HG03521 (cell line): ENCODE data around the gene RGS14.
A peak's percentile ranks its signal among the peaks of the same experiment; 100 is the strongest.
"Not testable (repeated sequence)": the region's sequence is repeated elsewhere in the genome, so short reads cannot be mapped to it uniquely, and the experiment has no call there.

ENCODE experiments used
- ATAC-seq: cut with Tn5 transposase; IDR thresholded peaks from one replicate; pipeline ENCODE4 v1.9.1; 2021; ENCODE audit warnings: mild to moderate bottlenecking, moderate library complexity; ENCODE audit not compliant: unreplicated experiment

The RGS14 gene

GRCh38 chr5:177397875-177398390 is 40.2 kb downstream of the RGS14 start:
- no peak for ATAC-seq

DNA sequence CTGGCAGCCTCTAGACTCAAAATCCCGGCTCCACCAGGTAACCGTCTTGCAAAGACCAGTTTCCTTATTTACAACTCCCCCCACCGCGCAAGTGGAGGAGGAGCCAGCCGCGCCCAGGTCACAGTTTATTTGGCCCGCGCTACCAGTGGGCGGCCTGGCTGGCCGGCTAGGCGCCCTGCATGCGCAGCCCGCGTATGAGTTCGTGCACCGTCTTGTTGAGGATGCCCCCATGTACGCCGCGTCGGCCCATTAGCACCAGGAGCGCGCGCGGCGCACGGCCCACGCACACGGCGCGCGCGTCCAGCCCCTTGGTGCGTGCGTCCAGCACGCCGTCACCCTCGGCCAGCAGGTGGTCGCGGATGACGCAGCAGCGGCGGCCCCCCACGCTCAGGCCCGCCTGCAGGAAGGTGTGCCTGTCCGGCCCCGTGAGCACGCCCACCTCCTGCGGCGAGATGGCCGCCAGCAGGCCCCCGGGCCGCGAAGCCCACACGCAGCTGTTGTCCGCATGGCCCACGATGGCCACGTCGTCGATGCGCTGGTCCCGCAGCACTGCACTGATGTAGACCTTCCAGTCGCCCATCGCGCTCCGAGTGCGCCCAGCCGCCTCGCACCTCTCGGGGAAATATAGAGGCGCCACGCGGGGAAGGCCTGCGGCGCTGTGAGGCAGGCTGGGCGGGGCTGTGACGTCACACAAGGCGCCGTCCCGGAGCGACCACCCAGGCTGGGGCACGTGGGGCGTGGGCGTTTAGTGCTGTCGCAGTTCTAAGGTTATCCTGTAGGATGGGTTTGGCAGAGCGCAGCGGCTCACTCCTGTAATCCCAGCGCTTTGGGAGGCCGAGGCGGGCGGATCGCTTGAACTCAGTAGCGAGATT is 42.5 kb downstream of the RGS14 start, which contains the start of gene PFN3:
Gene PFN3 (minus strand): TSS at position 665 of the 872 bp plus-strand sequence. CDS start 85 bp downstream, at position 580.
- ATAC-seq: no peak

- no peak for ATAC-seq
These were observed 44.7 kb downstream of the RGS14 start for GRCh38 chr5:177402271-177403043.

GRCh38 chr5:177403102-177403791 is 45.5 kb downstream of the RGS14 start:
- ATAC-seq: peak; percentile 6

- ATAC-seq: peak; percentile 78
These were observed 46.3 kb downstream of the RGS14 start for GRCh38 chr5:177403792-177404640.

DNA sequence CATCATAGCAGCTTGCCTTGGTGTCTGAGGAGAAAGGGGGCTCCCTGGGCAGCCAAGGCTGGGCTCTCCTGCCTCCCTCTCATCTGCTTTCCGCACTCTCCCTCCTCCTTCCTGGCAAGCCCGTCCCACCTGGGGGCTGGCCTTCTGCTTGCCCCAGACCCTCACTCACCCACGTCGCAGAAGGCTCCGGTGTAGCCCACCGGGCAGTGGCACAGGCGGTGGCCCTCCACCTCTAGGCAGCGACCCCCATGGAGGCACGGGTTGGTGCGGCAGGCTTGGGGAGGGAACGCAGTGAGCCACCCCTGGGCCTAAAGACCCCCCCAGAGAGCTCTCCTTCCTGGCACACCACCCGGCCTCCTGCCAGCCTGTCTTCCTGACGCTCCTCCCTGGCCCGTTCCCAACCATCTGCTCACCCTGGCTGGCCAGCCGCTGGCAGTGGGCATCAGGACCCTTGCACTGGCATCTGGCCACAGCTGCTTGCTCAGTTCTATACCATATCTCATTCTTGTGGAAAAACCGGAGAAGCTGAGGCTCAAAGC is 47.0 kb downstream of the RGS14 start:
- ATAC-seq: no peak

DNA sequence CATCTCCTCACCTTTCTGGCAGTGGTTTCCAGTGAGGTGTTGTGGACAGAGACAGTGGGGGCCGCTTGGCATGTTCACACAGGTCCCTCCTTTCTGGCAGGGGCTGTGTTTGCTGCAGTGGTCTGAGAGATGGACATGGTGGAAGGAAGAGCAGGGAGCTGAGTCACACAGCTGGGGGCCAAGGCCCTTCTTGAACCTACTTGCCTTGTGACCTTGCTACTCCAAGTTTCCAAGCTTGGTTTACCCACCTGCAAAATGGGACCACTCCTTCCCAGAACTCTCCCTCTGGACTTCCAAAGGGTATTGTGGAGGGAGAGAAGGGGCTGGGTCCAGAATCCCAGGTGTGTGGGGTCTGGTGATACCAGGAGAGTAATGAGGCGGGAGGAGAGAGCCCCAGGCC is 47.6 kb downstream of the RGS14 start:
- ATAC-seq: no peak

GRCh38 chr5:177405805-177406204 is 48.1 kb downstream of the RGS14 start:
- ATAC-seq: no peak

DNA sequence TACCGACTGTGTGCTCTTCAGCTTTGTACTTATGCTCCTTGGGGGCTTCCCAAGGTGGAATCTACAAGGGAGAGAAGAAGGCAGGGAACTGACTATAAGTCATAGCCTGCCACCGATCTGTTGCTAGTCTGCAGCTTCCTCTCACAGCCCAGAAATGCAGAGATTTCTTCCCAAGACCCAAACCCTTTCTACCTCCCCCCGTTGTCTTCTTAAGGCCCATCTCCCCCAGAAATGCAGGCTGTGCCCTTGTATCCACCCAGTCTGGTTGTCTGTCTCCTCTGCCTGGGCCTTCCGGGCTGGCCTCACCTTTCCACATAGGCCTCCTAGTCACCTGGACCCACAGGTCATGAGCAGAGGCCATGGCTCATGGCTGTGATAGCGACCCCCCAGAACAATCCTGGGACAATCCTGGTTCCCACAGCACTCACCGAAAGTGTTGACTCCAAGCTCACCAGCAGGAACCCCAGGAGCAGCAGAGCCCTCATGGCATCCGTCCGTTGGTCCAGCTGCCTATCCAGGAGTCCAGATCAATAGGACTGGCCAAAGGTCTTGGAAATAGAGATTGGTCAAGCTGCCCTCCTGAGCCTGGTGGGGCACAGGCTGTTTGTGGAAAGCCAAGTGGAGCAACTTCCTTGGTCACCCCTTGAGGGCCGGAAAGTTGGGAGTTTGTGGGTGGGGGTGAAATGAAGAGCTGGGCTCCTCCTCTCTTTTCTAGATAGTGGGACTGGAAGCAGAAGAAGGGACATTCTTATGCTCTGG is 51.5 kb downstream of the RGS14 start, which contains the start of gene F12:
Gene F12 (minus strand): TSS at position 522 of the 759 bp plus-strand sequence. CDS start 37 bp downstream, at position 485.
- no peak for ATAC-seq

DNA sequence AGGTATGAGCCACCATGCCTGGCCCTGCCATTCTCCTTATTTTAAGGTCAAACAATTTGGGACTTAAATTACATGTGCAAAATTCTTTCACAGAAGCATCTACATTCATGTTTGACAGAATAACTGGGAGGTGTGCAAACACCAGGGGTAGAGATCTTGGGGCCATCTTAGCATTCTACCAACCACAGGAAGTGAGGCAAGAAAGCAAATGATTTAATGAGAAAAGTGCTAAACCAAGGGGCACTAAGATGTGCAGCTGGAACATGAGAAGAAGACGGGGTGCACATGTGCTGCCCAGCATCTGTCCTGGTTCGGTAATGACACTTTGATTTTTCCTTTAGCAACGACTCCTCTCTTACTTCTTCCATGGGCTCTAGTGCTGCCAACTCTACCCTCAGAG is 52.9 kb downstream of the RGS14 start:
- no peak for ATAC-seq

- no peak for ATAC-seq
These were observed 55.0 kb downstream of the RGS14 start for GRCh38 chr5:177412603-177413233.

DNA sequence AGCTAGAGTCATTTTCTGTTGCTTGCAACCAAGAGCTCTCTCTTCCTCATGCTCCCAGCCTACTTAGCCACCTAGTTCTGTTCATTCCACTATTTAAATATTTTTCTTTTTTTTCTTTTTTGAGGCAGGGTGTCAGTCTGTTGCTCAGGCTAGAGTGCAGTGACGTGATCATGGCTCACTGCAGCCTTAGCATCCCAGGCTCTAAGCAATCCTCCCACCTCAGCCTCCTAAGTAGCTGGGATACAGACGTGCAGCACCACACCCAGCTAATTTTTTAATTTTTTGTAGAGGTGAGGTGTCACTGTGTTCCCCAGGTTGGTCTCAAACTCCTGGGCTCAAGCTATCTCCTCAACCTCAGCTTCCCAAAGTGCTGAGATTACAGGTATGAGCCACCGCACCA is 56.8 kb downstream of the RGS14 start:
- ATAC-seq: no peak

- not testable (repeated sequence) for ATAC-seq
These were observed 59.4 kb downstream of the RGS14 start for GRCh38 chr5:177417081-177417480.

- ATAC-seq: no peak
These were observed 61.3 kb downstream of the RGS14 start for GRCh38 chr5:177419046-177419445.

GRCh38 chr5:177420472-177420871 is 62.7 kb downstream of the RGS14 start:
- ATAC-seq: not testable (repeated sequence)

DNA sequence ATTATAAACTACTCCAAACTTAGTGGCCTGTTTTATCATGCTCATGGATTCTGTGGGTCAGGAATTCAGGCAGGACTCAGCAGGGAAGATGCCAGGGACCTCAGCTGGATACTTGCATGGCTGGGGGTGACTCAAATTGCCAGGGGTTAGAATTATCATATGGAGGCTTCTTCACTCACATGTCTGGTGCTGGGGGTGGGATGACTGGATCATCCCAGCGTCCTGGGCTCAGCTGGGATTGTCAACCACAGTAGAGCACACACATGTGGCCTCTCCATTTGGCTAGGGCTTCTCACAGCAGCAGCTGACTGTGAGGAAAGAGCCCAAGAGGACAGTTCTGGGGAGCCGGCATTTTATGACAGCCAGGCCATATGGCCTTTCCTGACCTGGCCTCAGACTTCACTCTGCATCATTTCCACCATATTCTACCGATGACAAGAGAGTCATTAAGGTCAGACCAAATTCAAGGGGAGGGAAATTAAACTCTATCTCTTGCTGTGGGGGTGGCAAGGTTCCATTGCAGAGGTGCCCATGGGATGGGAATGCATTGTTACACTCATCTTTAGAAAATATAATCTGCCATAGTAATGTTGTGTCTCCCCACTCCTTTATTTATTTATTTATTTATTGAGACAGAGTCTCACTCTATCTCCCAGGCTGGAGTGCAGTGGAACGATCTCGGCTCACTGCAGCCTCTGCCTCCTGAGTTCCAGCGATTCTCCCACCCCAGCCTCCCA is 63.5 kb downstream of the RGS14 start:
- ATAC-seq: no peak
